Spleen (tissue), 11 donors: ENCODE data around the gene ARL8B. TPM values are rescaled to one million over a fixed set of nuclear protein-coding genes. Genes with fewer than 3 reads are reported as not detected.
"Not testable (repeated sequence)": the region's sequence is repeated elsewhere in the genome, so short reads cannot be mapped to it uniquely, and the experiment has no call there.

Source experiments
- DNase-seq: peaks from one replicate; pipeline ENCODE4 v3.0.0-alpha.2; 2020
- H3K27ac ChIP-seq, 8 donors: fragments of 200-600 bp; sonication (generic) in 7 of 8; 1 replicate in 4 of 8; 2 replicates in 4 of 8; pipeline versions ENCODE4 v1.5.0 to v1.8.0; 2016 to 2021; ENCODE audit warnings: inconsistent platforms in 4 of 8, mild to moderate bottlenecking in 4 of 8, moderate library complexity in 1 of 8
- H3K27me3 ChIP-seq, 7 donors: fragments of 200-600 bp; sonication (generic) in 6 of 7; replicated peaks in 1 of 7; 1 replicate in 4 of 7; 2 replicates in 3 of 7; pipeline versions ENCODE4 v1.5.0 to v1.8.0; 2016 to 2021; ENCODE audit warnings: inconsistent platforms in 3 of 7, mild to moderate bottlenecking in 1 of 7
- H3K36me3 ChIP-seq, 6 donors: fragments of 200-600 bp; sonication (generic) in 5 of 6; 1 replicate in 4 of 6; 2 replicates in 2 of 6; pipeline versions ENCODE4 v1.5.0 to v1.8.0; 2016 to 2021; ENCODE audit warnings: inconsistent platforms in 2 of 6
- H3K4me1 ChIP-seq, 6 donors: fragments of 200-600 bp; sonication (generic) in 5 of 6; 1 replicate in 3 of 6; 2 replicates in 3 of 6; pipeline versions ENCODE4 v1.5.0 to v1.8.0; 2016 to 2021; ENCODE audit warnings: inconsistent platforms in 3 of 6
- H3K4me3 ChIP-seq, 8 donors: fragments of 200-600 bp; sonication (generic) in 7 of 8; 1 replicate in 4 of 8; 2 replicates in 4 of 8; pipeline versions ENCODE4 v1.5.0 to v1.8.0; 2016 to 2021; ENCODE audit warnings: inconsistent platforms in 4 of 8, mild to moderate bottlenecking in 4 of 8, moderate library complexity in 2 of 8
- H3K9me3 ChIP-seq, 8 donors: fragments of 200-600 bp; sonication (generic) in 7 of 8; 1 replicate in 4 of 8; 2 replicates in 4 of 8; pipeline versions ENCODE4 v1.5.0 to v1.8.0; 2016 to 2021; ENCODE audit warnings: inconsistent platforms in 4 of 8
- POLR2A ChIP-seq, 3 donors: fragments of 450-650 bp; IDR thresholded peaks; one replicate each; pipeline ENCODE4 v1.5.1; 2017; ENCODE audit warnings: antibody characterized with exemption in 3 of 3, mild to moderate bottlenecking in 1 of 3
- POLR2AphosphoS5 ChIP-seq, 3 donors: sonication (generic); formaldehyde crosslinking; IDR thresholded peaks; one replicate each; pipeline ENCODE4 v1.5.1; 2017; ENCODE audit warnings: antibody characterized with exemption in 3 of 3
- WGBS, 5 donors: extraction: QIAGEN DNeasy Blood & Tissue Kit in 3 of 5; methylation state at CpG; one replicate each; pipeline versions ENCODE4 v1.1.5 to v1.1.7; 2013 to 2018; 5-methylcytosine and 5-hydroxymethylcytosine counted together
- intact Hi-C: fragments of 100-400 bp; cut with DNase I; formaldehyde crosslinking; loops from one replicate; pipeline ENCODE4 v1.15.0; 2023; ENCODE audit warnings: low total_unique reads
- polyA plus RNA-seq, 3 donors: library from polyadenylated mRNA; stranded (reverse); fragments of 200-250 nt; gene quantifications; one replicate each; pipeline ENCODE4 v1.2.1, GENCODE V29; 2013
- total RNA-seq, 7 donors: library from RNA; depleted of rRNA in 3 of 7; stranded (reverse); fragments of >200 nt in 3 of 7; fragmentation: NEBNext Ultra II Directional in 4 of 7; extraction: Animal tissue kit (Norgen Biotek cat#: 25700) in 4 of 7; gene quantifications; one replicate each; pipeline versions ENCODE4 v1.1.0 to v1.2.1, GENCODE V29; 2016 to 2021
- TF ChIP-seq, protein P1 (sequence below), 11 experiments: fragments of 200-600 bp in 7 of 11; fragments of 450-650 bp in 4 of 11; sonication (generic) in 4 of 11; IDR thresholded peaks in 8 of 11; conservative IDR thresholded peaks in 3 of 11; 1 replicate in 7 of 11; 2 replicates in 4 of 11; pipeline versions ENCODE4 v1.4.0 to v1.8.0; 2016 to 2021; ENCODE audit warnings: antibody characterized with exemption in 11 of 11, inconsistent platforms in 4 of 11, mild to moderate bottlenecking in 1 of 11
- donor health status: healthy with polysubstance abuse.
- donor health status: DM: no; HTN: no; CAD: no; lungs with moderate emphysema.
- donor health status: DM: no; HTN: no; CAD: no.
- donor health status: Bipolar disorder and iron deficiency.
- donor health status: healthy.
- donor health status: DM: no; HTN: no; CAD: no.
- donor health status: DM: yes; HTN: yes; CAD: no.

Gene ARL8B
- total and polyA plus RNA-seq, 10 donors, result 23.0 to 120 (median 58.9) TPM

DNA sequence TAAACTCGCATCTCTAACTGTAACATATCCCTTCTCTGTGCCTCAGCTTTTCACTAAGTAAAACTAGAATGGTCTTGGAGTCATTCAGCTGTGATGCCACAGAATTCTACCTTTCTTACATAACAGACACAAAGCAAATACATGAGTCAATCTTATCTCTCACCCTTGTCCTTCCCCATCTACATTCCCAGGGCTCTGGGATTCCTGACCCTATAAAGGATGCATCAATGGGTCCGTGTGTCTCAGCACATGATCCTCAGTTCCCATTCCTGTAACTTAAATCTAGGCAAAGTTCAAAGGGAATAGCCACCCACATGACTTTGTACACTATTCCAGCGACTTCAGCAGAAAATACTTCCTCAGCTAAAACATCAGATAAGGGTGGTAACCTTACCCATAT lies 11.8 kb upstream of the ARL8B start:
- H3K4me1 ChIP-seq, result no peaks in the 10 kb centered on the region
- H3K36me3 ChIP-seq, result no peaks in the 10 kb centered on the region
- H3K9me3 ChIP-seq, result no peaks in the 10 kb centered on the region
- 61 to 85% (median 72%) methylated on average over 3 of the region's 3 CpGs for WGBS, 5 donors
- TF ChIP-seq, protein P1, sequence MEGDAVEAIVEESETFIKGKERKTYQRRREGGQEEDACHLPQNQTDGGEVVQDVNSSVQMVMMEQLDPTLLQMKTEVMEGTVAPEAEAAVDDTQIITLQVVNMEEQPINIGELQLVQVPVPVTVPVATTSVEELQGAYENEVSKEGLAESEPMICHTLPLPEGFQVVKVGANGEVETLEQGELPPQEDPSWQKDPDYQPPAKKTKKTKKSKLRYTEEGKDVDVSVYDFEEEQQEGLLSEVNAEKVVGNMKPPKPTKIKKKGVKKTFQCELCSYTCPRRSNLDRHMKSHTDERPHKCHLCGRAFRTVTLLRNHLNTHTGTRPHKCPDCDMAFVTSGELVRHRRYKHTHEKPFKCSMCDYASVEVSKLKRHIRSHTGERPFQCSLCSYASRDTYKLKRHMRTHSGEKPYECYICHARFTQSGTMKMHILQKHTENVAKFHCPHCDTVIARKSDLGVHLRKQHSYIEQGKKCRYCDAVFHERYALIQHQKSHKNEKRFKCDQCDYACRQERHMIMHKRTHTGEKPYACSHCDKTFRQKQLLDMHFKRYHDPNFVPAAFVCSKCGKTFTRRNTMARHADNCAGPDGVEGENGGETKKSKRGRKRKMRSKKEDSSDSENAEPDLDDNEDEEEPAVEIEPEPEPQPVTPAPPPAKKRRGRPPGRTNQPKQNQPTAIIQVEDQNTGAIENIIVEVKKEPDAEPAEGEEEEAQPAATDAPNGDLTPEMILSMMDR (IDR thresholded peaks at IDR 0.05 in 8 of 11, conservative IDR thresholded peaks at IDR 0.05 in 3 of 11), result no peak
- no peak for TF ChIP-seq POLR2A (IDR thresholded peaks at IDR 0.05)
- no peak for TF ChIP-seq POLR2AphosphoS5 (IDR thresholded peaks at IDR 0.05)
- DNase-seq, result no peak
- no peaks in the 10 kb centered on the region for H3K27me3 ChIP-seq
- no peak overlapping the region for H3K4me3 ChIP-seq
- intact Hi-C loops, result no loop called here
- H3K27ac ChIP-seq, result no peak overlapping the region

DNA sequence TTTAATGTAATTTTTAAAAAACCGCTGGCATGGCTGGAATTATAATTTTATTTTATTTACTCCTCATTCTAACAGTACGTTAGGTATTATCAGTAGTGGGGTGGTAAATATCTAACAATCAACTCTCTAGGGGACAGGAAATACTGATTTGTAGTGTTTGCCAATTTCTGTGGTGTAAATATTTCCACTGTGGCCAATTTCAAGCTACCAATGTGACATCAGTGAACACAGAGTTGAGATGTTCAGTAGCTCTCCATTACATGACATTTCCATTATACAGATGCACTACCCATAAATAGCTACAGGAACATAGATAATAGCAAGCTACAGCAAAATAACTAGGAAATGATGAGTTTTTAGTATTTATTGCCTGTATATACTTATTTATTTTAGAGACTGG lies 10.0 kb upstream of the ARL8B start:
- 81 to 91% (median 83%) methylated on average over 2 of the region's 2 CpGs for WGBS, 5 donors
- TF ChIP-seq, protein P1 (IDR thresholded peaks at IDR 0.05 in 8 of 11, conservative IDR thresholded peaks at IDR 0.05 in 3 of 11), result no peak
- TF ChIP-seq POLR2A (IDR thresholded peaks at IDR 0.05) (no peak), POLR2AphosphoS5 (IDR thresholded peaks at IDR 0.05) (no peak)
- intact Hi-C loops, result no loop called here
- no peak overlapping the region for H3K4me3 ChIP-seq
- H3K4me1 ChIP-seq, result no peaks in the 10 kb centered on the region
- DNase-seq, result no peak
- no peaks in the 10 kb centered on the region for H3K36me3 ChIP-seq
- H3K27ac ChIP-seq, result no peak overlapping the region
- H3K9me3 ChIP-seq, result no peaks in the 10 kb centered on the region
- no peaks in the 10 kb centered on the region for H3K27me3 ChIP-seq

DNA sequence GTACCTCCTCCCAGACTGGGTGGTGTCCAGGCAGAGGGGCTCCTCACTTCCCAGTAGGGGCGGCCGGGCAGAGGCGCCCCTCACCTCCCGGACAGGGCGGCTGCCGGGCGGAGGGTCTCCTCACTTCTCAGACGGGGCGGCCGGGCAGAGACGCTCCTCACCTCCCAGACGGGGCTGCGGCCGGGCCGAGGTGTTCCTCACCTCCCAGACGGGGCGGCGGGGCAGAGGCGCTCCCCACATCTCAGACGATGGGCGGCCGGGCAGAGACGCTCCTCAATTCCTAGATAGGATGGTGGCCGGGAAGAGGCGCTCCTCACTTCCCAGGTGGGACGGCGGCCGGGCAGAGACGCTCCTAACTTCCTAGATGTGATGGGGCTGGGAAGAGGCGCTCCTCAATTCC lies 8.4 kb upstream of the ARL8B start:
- H3K4me1 ChIP-seq, H3K27me3 ChIP-seq, H3K4me3 ChIP-seq, DNase-seq, H3K27ac ChIP-seq, intact Hi-C loops, H3K36me3 ChIP-seq, H3K9me3 ChIP-seq: not testable (repeated sequence)
- WGBS, 5 donors, result 94 to 97% (median 97%) methylated on average over 22 to 30 of the region's 30 CpGs

DNA sequence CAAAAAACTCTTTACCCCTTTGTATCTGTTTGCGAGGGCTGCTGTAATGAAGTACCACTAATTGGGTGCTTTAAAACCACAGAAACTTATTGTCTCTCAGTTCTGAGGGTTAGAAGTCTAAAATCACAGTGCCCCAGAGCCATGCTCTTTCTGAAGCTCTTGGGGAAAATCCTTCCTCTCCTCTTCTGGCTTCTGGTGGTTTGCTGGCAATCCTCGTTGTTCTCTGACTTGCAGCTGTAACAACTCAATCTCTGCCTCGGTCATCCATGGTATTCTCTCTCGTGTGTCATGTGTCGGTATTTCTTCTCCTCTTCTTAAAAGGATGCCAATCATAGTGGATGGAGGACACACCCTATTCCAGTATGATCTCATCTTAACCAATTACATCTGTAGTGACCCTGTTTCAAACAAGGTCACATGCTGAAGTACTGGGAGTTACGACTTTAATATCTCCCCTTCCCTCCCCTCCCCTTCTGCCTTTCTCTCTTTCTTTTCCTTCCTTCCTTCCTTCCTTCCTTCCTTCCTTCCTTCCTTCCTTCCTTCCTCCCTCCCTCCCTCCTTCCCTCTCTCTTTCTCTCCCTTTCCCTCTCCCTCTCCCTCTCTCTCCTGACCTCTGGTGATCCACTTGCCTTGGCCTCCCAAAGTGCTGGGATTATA lies 6.5 kb upstream of the ARL8B start:
- no peak overlapping the region for H3K27ac ChIP-seq
- no peak for DNase-seq
- no peaks in the 10 kb centered on the region for H3K36me3 ChIP-seq
- 64 to 77% (median 72%) methylated on average over 6 of the region's 6 CpGs for WGBS, 5 donors
- no peaks in the 10 kb centered on the region for H3K9me3 ChIP-seq
- no peaks in the 10 kb centered on the region for H3K4me1 ChIP-seq
- no peak overlapping the region for H3K4me3 ChIP-seq
- TF ChIP-seq POLR2AphosphoS5 (IDR thresholded peaks at IDR 0.05) (no peak), POLR2A (IDR thresholded peaks at IDR 0.05) (no peak)
- TF ChIP-seq, protein P1 (IDR thresholded peaks at IDR 0.05 in 8 of 11, conservative IDR thresholded peaks at IDR 0.05 in 3 of 11), result no peak
- intact Hi-C loops, result no loop called here
- H3K27me3 ChIP-seq, result no peaks in the 10 kb centered on the region

DNA sequence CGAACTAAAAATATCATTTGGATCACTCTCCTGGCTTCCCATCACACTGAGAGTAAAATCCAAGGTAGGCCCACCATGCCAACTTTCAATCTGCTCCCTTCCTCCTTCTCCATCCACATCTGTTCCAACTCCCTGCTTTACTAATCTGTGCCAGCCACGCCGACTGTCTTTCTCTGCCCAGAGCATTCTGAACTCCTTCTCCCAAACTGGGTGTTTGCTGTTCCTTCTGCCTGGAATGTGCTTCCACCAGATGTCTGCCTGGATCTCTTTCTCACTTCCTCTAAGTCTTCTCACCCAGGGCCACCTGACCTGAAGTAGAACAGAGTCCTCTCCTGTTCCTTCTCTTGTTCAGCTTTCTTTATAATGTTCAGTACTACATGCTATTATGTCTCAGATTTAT lies 5.6 kb upstream of the ARL8B start:
- Histone ChIP-seq H3K36me3 (no peaks in the 10 kb centered on the region), H3K9me3 (no peaks in the 10 kb centered on the region), H3K4me1 (peaks cover 0 to 4% (median under 1%) of the 10 kb centered on the region in 6 donors), H3K27me3 (no peaks in the 10 kb centered on the region), H3K27ac (no peak overlapping the region), H3K4me3 (no peak overlapping the region)
- intact Hi-C loops, result no loop called here
- no peak for DNase-seq
- TF ChIP-seq POLR2AphosphoS5 (IDR thresholded peaks at IDR 0.05), result no peak
- 78 to 90% (median 84%) methylated on average over 3 of the region's 3 CpGs for WGBS, 5 donors
